Ascending aorta (tissue), 2 donors: ENCODE results near the gene RBBP8NL. TPM values are rescaled to one million over a fixed set of nuclear protein-coding genes. Genes with fewer than 3 reads are reported as not detected.

Experiments
- DNase-seq, 2 donors: peaks; one replicate each; pipeline ENCODE4 v3.0.0-alpha.2; 2019; ENCODE audit warnings: low spot score in 2 of 2
- H3K27ac ChIP-seq, 2 donors: fragments of 200-600 bp; sonication (generic); one replicate each; pipeline ENCODE4 v1.5.1; 2016 to 2017; ENCODE audit warnings: mild to moderate bottlenecking in 1 of 2
- H3K27me3 ChIP-seq: fragments of 200-600 bp; sonication (generic); one replicate; pipeline ENCODE4 v1.5.1; 2017
- H3K36me3 ChIP-seq, 2 donors: fragments of 200-600 bp; sonication (generic); one replicate each; pipeline ENCODE4 v1.5.1; 2016
- H3K4me1 ChIP-seq, 2 donors: fragments of 200-600 bp; sonication (generic); one replicate each; pipeline ENCODE4 v1.5.1; 2016 to 2017; ENCODE audit warnings: mild to moderate bottlenecking in 1 of 2
- H3K4me3 ChIP-seq, 2 donors: fragments of 200-600 bp; sonication (generic); one replicate each; pipeline ENCODE4 v1.5.1; 2016 to 2017; ENCODE audit warnings: mild to moderate bottlenecking in 1 of 2
- H3K9me3 ChIP-seq, 2 donors: fragments of 200-600 bp; sonication (generic); one replicate each; pipeline ENCODE4 v1.5.1; 2016
- CTCF ChIP-seq, 3 experiments: fragments of 200-600 bp in 2 of 3; fragments of 450-650 bp in 1 of 3; sonication (generic) in 2 of 3; IDR thresholded peaks; one replicate each; pipeline ENCODE4 v1.5.1; 2016 to 2019; ENCODE audit warnings: antibody characterized with exemption in 3 of 3, mild to moderate bottlenecking in 1 of 3, moderate library complexity in 1 of 3
- intact Hi-C: fragments of 100-400 bp; cut with DNase I; formaldehyde crosslinking; loops from one replicate; pipeline ENCODE4 v1.15.1; 2023
- total RNA-seq: library from RNA; depleted of rRNA; stranded (reverse); fragments of >200 nt; gene quantifications from one replicate; pipeline ENCODE4 v1.1.0, GENCODE V29; 2016

Gene RBBP8NL
- total RNA-seq, 1 donor from 2014 or later, result not detected

- TF ChIP-seq CTCF (IDR thresholded peaks at IDR 0.05), result no peak
- intact Hi-C loops, result loop anchor here (10.0 kb wide), 1 partner anchor 226 kb away; the partner anchor contains the start of genes PSMA7 and SS18L1
- H3K36me3 ChIP-seq, result no peaks in the 10 kb centered on the region
- H3K27ac ChIP-seq, result peak overlapping the region; percentile 78 to 98
- DNase-seq, result no peak
- no peaks in the 10 kb centered on the region for H3K9me3 ChIP-seq
- H3K27me3 ChIP-seq, result no peaks in the 10 kb centered on the region
- H3K4me1 ChIP-seq, result peaks cover 27 to 64% of the 10 kb centered on the region in 2 donors
- no peak overlapping the region for H3K4me3 ChIP-seq
Measured at GRCh38 chr20:62370807-62371587, 56.3 kb downstream of the RBBP8NL start.

GRCh38 chr20:62370115-62370806, 57.1 kb downstream of the RBBP8NL start:
- Histone ChIP-seq H3K4me1 (peaks cover 35 to 67% of the 10 kb centered on the region in 2 donors), H3K4me3 (no peak overlapping the region), H3K27me3 (no peaks in the 10 kb centered on the region), H3K27ac (peak overlapping the region; percentile 78 to 98), H3K9me3 (no peaks in the 10 kb centered on the region), H3K36me3 (no peaks in the 10 kb centered on the region)
- TF ChIP-seq CTCF (IDR thresholded peaks at IDR 0.05), result no peak
- no peak for DNase-seq
- intact Hi-C loops, result loop anchor here (10.0 kb wide), 1 partner anchor 225 kb away; the partner anchor contains the start of genes PSMA7 and SS18L1

GRCh38 chr20:62369815-62370114, 57.6 kb downstream of the RBBP8NL start:
- intact Hi-C loops, result loop anchor here (2.0 to 10.0 kb wide), 2 partner anchors 15 to 225 kb away; partner anchors contain the start of genes PSMA7 and SS18L1
- H3K36me3 ChIP-seq, result no peaks in the 10 kb centered on the region
- no peaks in the 10 kb centered on the region for H3K27me3 ChIP-seq
- no peak overlapping the region for H3K4me3 ChIP-seq
- H3K27ac ChIP-seq, result peak overlapping the region; percentile 78 to 98
- no peaks in the 10 kb centered on the region for H3K9me3 ChIP-seq
- DNase-seq, result no peak
- TF ChIP-seq CTCF (IDR thresholded peaks at IDR 0.05), result no peak
- peaks cover 37 to 65% of the 10 kb centered on the region in 2 donors for H3K4me1 ChIP-seq

- DNase-seq, result no peak
- Histone ChIP-seq H3K36me3 (no peaks in the 10 kb centered on the region), H3K4me1 (peaks cover 40 to 64% of the 10 kb centered on the region in 2 donors), H3K27ac (peak overlapping the region; percentile 78 to 98), H3K27me3 (no peaks in the 10 kb centered on the region), H3K9me3 (no peaks in the 10 kb centered on the region), H3K4me3 (peak overlapping the region; percentile 94 to 98)
- intact Hi-C loops, result loop anchor here (2.0 kb wide), 1 partner anchor 14 kb away; no protein-coding TSS in a partner anchor
- TF ChIP-seq CTCF (IDR thresholded peaks at IDR 0.05), result peak in 2 of 3 experiments; percentile 22 to 51
Measured at GRCh38 chr20:62368976-62369814, 58.1 kb downstream of the RBBP8NL start.

- Histone ChIP-seq H3K27ac (peak overlapping the region; percentile 78 to 98), H3K4me1 (peaks cover 40 to 71% of the 10 kb centered on the region in 2 donors), H3K27me3 (no peaks in the 10 kb centered on the region), H3K4me3 (peak overlapping the region; percentile 94 to 98), H3K36me3 (no peaks in the 10 kb centered on the region), H3K9me3 (no peaks in the 10 kb centered on the region)
- DNase-seq, result no peak
- TF ChIP-seq CTCF (IDR thresholded peaks at IDR 0.05), result no peak
- intact Hi-C loops, result loop anchor here (2.0 kb wide), 1 partner anchor 14 kb away; no protein-coding TSS in a partner anchor
Measured at GRCh38 chr20:62368392-62368975, 58.9 kb downstream of the RBBP8NL start.
